ENCODE results near the gene TRHDE. TPM values are rescaled to one million over a fixed set of nuclear protein-coding genes. Genes with fewer than 3 reads are reported as not detected.

TRHDE gene
- total and polyA plus RNA-seq, 9 donors: 3.4 to 35.5 (median 18.2) TPM

GRCh38 chr12:72406111-72406510, 133.9 kb downstream of the TRHDE start:
- H3K4me1 ChIP-seq (ENCODE audit: insufficient read depth): no peaks in the 10 kb centered on the region
- no peaks in the 10 kb centered on the region for H3K27me3 ChIP-seq
- DNase-seq: no peak
- no peaks in the 10 kb centered on the region for H3K36me3 ChIP-seq
- H3K4me3 ChIP-seq: no peak overlapping the region
- H3K9me3 ChIP-seq: no peaks in the 10 kb centered on the region
- intact Hi-C loops (cut with DNase I): loop anchor here in 1 of 4 donors (5.0 kb wide), 1 partner anchor 79 kb away; no protein-coding TSS in a partner anchor
- WGBS, 3 donors: 12 to 21% (median 13%) methylated on average over 2 of the region's 2 CpGs
- TF ChIP-seq POLR2A (IDR thresholded peaks at IDR 0.05) (no peak), CTCF (IDR thresholded peaks at IDR 0.05) (no peak), EP300 (IDR thresholded peaks at IDR 0.05) (no peak)
- no peak overlapping the region for H3K27ac ChIP-seq

GRCh38 chr12:72432037-72432604, 160.0 kb downstream of the TRHDE start:
- Histone ChIP-seq H3K27me3 (no peaks in the 10 kb centered on the region), H3K4me1 (ENCODE audit: insufficient read depth) (no peaks in the 10 kb centered on the region), H3K9me3 (no peaks in the 10 kb centered on the region), H3K4me3 (no peak overlapping the region), H3K36me3 (no peaks in the 10 kb centered on the region), H3K27ac (no peak overlapping the region)
- no peak for TF ChIP-seq EP300 (IDR thresholded peaks at IDR 0.05)
- TF ChIP-seq CTCF (IDR thresholded peaks at IDR 0.05): no peak
- no peak for TF ChIP-seq POLR2A (IDR thresholded peaks at IDR 0.05)
- DNase-seq: no peak
- intact Hi-C loops (cut with DNase I): no loop called here
- 87 to 91% (median 91%) methylated on average over 7 of the region's 7 CpGs for WGBS, 3 donors

DNA sequence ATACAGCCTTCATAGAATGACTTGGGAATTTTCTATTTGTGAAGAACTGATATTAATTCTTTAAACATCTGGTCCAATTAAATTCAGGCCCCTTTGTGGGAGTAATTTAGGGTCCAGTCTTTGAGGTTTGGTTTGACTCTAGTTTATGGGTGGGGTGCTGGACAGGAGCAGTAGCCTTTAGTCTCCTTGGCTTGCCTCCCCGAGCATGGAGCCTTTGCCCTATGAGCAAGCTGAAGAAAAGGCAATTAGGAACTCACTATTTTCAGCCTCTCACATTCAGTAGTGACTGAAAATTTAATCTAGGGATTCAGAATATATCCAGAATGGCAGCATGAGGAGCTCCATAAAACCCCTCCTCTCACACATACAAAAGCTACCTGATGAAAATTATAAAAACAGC, 161.1 kb downstream of the TRHDE start:
- no peak overlapping the region for H3K27ac ChIP-seq
- TF ChIP-seq CTCF (IDR thresholded peaks at IDR 0.05) (no peak), POLR2A (IDR thresholded peaks at IDR 0.05) (no peak), EP300 (IDR thresholded peaks at IDR 0.05) (no peak)
- no peaks in the 10 kb centered on the region for H3K4me1 ChIP-seq (ENCODE audit: insufficient read depth)
- intact Hi-C loops (cut with DNase I): no loop called here
- no peaks in the 10 kb centered on the region for H3K36me3 ChIP-seq
- no peaks in the 10 kb centered on the region for H3K9me3 ChIP-seq
- no peak for DNase-seq
- no peak overlapping the region for H3K4me3 ChIP-seq
- WGBS, 3 donors: 83 to 86% (median 83%) methylated on average over 1 of the region's 1 CpG
- no peaks in the 10 kb centered on the region for H3K27me3 ChIP-seq

- no peaks in the 10 kb centered on the region for H3K36me3 ChIP-seq
- WGBS, 3 donors: 80 to 93% (median 81%) methylated on average over 1 of the region's 1 CpG
- intact Hi-C loops (cut with DNase I): no loop called here
- H3K27me3 ChIP-seq: no peaks in the 10 kb centered on the region
- TF ChIP-seq EP300 (IDR thresholded peaks at IDR 0.05) (no peak), POLR2A (IDR thresholded peaks at IDR 0.05) (no peak), CTCF (IDR thresholded peaks at IDR 0.05) (no peak)
- H3K9me3 ChIP-seq: no peaks in the 10 kb centered on the region
- H3K4me1 ChIP-seq (ENCODE audit: insufficient read depth): no peaks in the 10 kb centered on the region
- no peak for DNase-seq
- H3K27ac ChIP-seq: no peak overlapping the region
- H3K4me3 ChIP-seq: no peak overlapping the region
Observed at GRCh38 chr12:72434999-72435398, 162.8 kb downstream of the TRHDE start.
